Measurements from ENCODE around the gene SIN3A.

The SIN3A gene

GRCh38 chr15:75363786-75364185, 87.7 kb downstream of the SIN3A start:
- Histone ChIP-seq H3K36me3 (peaks cover 73% of the 10 kb centered on the region), H3K4me3 (ENCODE audit: low read depth in 1 of 2, low read length in 1 of 2) (no peak overlapping the region), H3K27ac (no peak overlapping the region), H3K9me3 (no peaks in the 10 kb centered on the region), H3K27me3 (no peaks in the 10 kb centered on the region), H3K4me1 (ENCODE audit: control insufficient read depth in 1 of 2, insufficient read depth in 1 of 2, low read depth in 1 of 2, low read length in 1 of 2) (peaks cover 11 to 12% of the 10 kb centered on the region in 2 experiments)
- no peak for TF ChIP-seq CTCF (IDR thresholded peaks at IDR 0.05)

- Histone ChIP-seq H3K27ac (no peak overlapping the region), H3K36me3 (peaks cover 83% of the 10 kb centered on the region), H3K4me3 (ENCODE audit: low read depth in 1 of 2, low read length in 1 of 2) (no peak overlapping the region), H3K9me3 (no peaks in the 10 kb centered on the region), H3K4me1 (ENCODE audit: control insufficient read depth in 1 of 2, insufficient read depth in 1 of 2, low read depth in 1 of 2, low read length in 1 of 2) (peaks cover 6% of the 10 kb centered on the region in 2 experiments), H3K27me3 (no peaks in the 10 kb centered on the region)
- no peak for TF ChIP-seq CTCF (IDR thresholded peaks at IDR 0.05)
These were observed 88.7 kb downstream of the SIN3A start for GRCh38 chr15:75362642-75363249.

- Histone ChIP-seq H3K4me1 (ENCODE audit: control insufficient read depth in 1 of 2, insufficient read depth in 1 of 2, low read depth in 1 of 2, low read length in 1 of 2) (no peaks in the 10 kb centered on the region), H3K36me3 (peaks cover 88% of the 10 kb centered on the region), H3K4me3 (ENCODE audit: low read depth in 1 of 2, low read length in 1 of 2) (no peak overlapping the region), H3K9me3 (no peaks in the 10 kb centered on the region), H3K27ac (no peak overlapping the region), H3K27me3 (no peaks in the 10 kb centered on the region)
- TF ChIP-seq CTCF (IDR thresholded peaks at IDR 0.05): no peak
These were observed 89.4 kb downstream of the SIN3A start for GRCh38 chr15:75361989-75362641.

DNA sequence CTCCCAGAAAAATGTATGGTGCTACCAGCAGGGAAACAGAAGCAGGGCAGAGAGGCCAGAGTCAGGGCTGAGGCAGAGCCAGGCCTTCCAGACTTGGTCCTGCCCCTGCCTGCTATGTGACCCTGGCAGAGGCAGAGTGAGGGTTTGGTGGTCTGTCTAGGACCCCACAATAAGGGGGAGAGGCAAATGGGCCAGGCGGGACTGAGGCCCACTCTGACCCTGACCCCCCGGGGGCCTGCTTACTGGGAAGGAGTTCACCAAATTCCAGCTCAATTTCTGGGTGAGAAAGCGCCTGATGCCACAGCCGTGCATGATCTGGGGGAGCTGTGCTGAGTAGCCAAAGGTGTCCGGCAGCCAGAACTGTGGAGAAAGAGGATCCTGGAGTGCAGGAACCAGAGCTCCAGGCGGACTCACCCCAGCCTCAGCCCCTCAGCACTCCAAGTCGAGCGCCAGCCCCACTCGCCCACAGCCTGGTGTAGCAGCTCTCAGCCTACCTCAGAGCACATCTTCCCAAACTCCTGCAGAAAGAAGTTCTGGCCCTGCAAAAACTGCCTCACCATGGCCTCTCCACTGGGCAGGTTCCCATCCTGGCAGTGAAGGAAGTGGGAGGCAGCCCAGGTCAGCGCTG, 90.0 kb downstream of the SIN3A start:
- TF ChIP-seq CTCF (IDR thresholded peaks at IDR 0.05): no peak
- Histone ChIP-seq H3K4me1 (ENCODE audit: control insufficient read depth in 1 of 2, insufficient read depth in 1 of 2, low read depth in 1 of 2, low read length in 1 of 2) (no peaks in the 10 kb centered on the region), H3K36me3 (peaks cover 94% of the 10 kb centered on the region), H3K27me3 (no peaks in the 10 kb centered on the region), H3K27ac (no peak overlapping the region), H3K4me3 (ENCODE audit: low read depth in 1 of 2, low read length in 1 of 2) (no peak overlapping the region), H3K9me3 (no peaks in the 10 kb centered on the region)

- H3K9me3 ChIP-seq: no peaks in the 10 kb centered on the region
- peaks cover 94% of the 10 kb centered on the region for H3K36me3 ChIP-seq
- no peak overlapping the region for H3K4me3 ChIP-seq (ENCODE audit: low read depth in 1 of 2, low read length in 1 of 2)
- H3K4me1 ChIP-seq (ENCODE audit: control insufficient read depth in 1 of 2, insufficient read depth in 1 of 2, low read depth in 1 of 2, low read length in 1 of 2): no peaks in the 10 kb centered on the region
- H3K27ac ChIP-seq: no peak overlapping the region
- no peak for TF ChIP-seq CTCF (IDR thresholded peaks at IDR 0.05)
- no peaks in the 10 kb centered on the region for H3K27me3 ChIP-seq
These were observed 90.6 kb downstream of the SIN3A start for GRCh38 chr15:75360856-75361255.
